SIG-M5 (cell line): ENCODE data around the gene SCRT2.

Source experiments
- DNase-seq: peaks from one replicate; lab custom pipeline; 2025; lab: John Stamatoyannopoulos, UW

The SCRT2 gene

GRCh38 chr20:672963-673602 is 2.5 kb downstream of the SCRT2 start:
- no peak for DNase-seq

GRCh38 chr20:671252-672030 is 4.2 kb downstream of the SCRT2 start:
- DNase-seq: no peak

DNA sequence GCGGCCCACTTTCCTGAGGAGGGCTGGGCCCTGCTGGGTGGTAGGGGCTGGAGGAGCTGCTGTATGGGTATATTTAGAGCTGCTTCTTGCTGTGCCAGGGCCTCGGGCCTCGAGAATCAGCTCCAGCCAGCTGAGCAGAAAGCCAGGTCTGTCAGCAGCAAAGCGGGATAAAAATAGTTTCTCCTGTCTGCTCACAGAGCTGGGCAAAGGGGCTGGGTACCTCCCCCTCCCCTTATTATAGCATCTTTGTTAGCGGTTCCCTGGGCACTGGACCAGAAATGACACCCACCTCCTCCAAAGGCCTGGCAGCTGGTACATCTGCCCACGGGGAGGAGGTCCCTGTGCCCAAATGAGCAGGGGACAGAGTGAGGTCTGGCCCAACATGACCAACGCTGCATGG is 6.0 kb downstream of the SCRT2 start:
- no peak for DNase-seq

DNA sequence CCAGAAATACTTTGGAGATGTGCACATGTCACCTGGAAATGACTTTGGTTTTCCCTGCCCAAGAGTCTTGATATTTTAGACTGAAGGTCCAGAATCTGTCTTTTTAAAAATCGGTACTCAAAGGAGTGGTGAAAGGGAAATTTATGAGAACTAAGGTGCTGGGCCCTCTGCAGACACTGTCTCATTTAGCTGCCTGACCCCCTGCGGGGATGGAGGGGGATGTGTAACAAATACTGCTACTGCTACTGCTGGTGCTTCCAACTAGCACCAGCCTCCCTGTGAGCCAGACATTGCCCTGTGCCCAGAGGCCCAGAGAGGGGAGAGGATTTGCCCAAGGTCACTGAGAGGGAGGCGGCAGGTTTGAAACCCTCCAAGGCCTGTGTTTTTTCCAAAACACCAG is 7.0 kb downstream of the SCRT2 start:
- no peak for DNase-seq

- no peak for DNase-seq
These were observed 7.6 kb downstream of the SCRT2 start for GRCh38 chr20:668050-668449.

DNA sequence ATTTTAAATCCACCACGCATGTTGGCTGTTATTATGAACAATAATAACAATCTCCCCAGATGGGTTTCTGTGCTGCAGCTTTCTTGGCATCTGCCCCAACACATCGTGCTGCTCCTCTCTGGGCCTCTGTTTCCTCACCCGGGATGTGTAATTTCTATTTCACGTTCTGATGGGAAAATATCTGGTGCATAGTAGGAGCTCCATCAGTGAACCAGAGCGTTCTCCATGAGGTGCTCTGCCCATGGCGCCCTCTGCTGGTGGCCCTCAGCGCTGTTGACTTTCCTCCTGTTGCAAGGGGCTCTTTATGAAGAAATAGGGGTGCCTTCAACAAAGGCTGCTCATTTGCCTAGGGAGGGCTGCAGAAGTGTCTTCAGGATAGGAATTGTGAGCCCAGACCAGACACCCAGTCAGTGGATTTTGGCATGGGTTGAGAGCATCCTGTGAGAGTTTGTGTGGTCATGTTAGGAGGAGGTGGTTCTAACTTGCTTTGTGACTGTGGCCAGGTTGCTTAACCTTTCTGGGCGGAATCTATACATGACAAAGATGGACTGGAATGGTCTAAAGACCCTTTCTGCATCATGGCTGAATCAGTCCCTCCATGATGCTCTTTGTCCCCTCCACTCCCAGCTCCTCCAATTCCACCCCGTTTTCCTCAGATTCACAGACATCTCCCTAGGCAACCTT is 8.1 kb downstream of the SCRT2 start:
- DNase-seq: no peak

DNA sequence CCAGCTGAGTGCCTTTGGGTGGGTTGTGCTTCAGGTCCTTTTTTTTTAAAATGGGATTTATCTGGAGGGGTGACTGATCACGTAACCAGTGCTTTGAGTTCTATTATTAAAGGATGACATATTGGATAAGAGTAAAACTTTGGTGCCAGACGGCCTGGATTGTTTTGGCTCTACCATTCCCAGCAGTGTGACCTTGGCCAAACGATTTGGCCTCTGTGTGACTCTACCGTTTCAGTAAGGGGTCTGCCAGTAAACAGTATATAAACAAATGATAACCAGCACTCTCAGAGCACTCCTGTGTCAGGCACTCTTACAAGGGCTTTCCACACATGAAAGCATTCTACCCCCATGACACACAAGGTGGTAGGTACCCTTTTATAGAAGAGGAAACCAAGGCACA is 8.7 kb downstream of the SCRT2 start:
- no peak for DNase-seq

- no peak for DNase-seq
These were observed 10.3 kb downstream of the SCRT2 start for GRCh38 chr20:665276-665675.

- no peak for DNase-seq
These were observed 11.0 kb downstream of the SCRT2 start for GRCh38 chr20:664576-664975.

- no peak for DNase-seq
These were observed 11.5 kb downstream of the SCRT2 start for GRCh38 chr20:664151-664550.

DNA sequence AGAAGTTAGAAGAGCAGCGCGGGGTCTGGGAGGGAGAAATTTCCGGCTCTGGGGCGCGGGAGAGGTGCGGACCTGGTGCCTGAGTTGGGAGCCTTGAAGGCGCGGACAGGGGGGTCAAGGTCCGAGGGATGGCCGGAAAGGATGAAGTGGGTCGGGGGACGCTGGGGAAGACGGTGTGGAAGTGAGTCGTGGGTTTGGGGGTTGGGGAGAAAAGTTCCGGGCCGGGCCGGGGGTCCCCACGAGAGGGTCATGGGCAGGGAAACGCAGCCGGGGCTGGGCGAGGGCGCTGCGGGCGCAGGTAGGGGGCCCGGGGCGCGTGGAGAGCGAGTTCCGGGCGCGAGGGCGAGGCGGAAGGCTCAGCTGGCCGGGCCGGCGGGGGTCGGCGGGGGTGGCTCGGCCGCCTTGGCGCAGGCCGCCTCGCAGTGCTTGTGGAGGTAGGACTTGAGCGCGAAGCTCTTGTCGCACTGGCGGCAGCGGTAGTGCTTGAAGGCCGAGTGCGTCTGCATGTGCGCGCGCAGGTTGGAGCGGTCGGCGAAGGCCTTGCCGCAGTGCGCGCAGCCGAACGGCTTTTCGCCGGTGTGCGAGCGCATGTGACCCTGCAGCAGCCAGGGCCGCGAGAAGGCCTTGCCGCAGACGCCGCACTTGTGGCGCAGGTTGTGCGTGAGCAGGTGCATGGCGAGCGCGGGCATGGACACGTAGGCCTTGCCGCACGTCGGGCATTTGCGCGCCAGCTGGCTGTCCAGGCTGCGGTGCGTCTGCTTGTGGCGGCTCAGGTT is 12.1 kb downstream of the SCRT2 start:
- DNase-seq: no peak

DNA sequence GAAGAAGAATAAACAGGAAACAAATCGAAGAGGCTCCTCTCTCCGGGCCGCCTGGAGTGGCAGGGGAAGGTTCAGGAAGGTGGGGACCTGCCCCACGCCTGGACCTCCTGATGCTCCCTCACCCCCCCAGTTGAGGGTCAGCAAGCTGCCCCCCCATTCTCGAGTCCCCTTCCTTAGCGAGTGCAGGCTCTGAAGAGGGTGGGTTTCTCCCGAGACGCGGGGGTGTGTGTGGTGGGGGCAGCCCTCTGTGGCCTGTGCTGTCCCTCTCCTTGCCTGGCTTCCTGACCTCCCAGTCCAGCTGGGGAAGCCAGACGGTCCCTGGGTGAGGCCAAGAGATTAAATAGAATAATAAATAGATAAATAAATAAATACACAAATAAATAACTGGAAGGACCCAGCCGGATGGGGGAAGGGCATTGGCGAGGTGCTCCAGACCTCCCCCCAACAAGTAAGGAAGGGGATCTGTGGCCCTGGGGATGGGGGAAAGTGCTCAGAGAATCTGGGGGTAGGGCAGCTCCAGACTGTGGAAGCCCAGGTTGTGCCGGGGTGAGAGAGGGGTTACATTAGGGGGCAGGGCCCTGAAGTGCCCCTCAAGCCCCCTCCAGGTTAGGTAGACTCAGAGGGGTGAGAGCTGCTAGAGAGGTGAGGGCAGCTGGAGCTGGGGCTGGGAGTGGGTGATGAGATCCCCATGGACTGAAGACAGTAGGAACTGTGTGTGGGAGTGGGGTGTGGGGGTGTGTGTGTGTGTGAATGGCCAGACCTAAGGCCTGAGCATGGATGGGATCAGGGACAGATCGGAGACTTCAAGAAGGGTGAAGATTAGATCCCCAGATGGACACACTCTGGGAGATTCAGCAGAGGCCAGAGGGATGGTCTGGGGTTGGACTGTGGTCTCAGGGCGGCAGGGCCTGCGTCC is 13.1 kb downstream of the SCRT2 start:
- no peak for DNase-seq

GRCh38 chr20:661474-662270 is 13.9 kb downstream of the SCRT2 start:
- DNase-seq: no peak

DNA sequence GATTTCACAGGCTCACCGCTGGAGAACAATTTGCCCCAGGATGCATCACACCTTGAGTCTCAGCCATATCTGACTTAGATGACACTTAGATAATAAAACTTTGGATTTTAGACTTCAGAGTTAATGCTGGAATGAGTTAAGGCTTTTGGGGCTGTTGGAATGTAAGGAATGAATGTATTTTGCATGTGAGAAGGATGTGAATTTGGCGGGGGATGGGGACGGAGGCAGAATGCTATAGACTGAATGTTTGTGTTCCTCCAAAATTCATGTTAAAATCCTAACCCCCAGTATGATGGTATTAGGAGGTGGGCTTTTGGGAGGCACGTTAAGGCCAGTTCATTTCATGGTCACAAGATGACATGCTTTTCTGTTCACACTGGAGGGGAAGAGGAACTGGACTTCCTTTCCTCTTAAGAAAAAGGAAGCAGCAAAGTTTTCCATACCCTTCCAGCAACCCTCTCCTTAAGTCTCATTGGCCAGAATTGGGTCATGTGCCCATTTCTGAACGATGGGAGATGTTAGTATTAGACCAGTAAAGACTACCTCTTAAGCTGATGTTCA is 16.8 kb downstream of the SCRT2 start:
- no peak for DNase-seq

- no peak for DNase-seq
These were observed 17.4 kb downstream of the SCRT2 start for GRCh38 chr20:658202-658601.

GRCh38 chr20:655726-656624 is 19.6 kb downstream of the SCRT2 start:
- no peak for DNase-seq

- no peak for DNase-seq
These were observed 21.2 kb downstream of the SCRT2 start for GRCh38 chr20:654417-654750.

GRCh38 chr20:653590-654416 is 21.8 kb downstream of the SCRT2 start:
- DNase-seq: no peak
